Measurements from ENCODE around the gene SLC16A8.

- TF ChIP-seq CTCF (IDR thresholded peaks at IDR 0.05 in 2 of 3, conservative IDR thresholded peaks at IDR 0.05 in 1 of 3; ENCODE audit: borderline replicate concordance in 1 of 3, insufficient read depth in 1 of 3, low read depth in 2 of 3, low read length in 2 of 3) (peak in 1 of 3 experiments; percentile 22; a peak in 1 of 6 replicates), RAD21 (IDR thresholded peaks at IDR 0.05; ENCODE audit: low read depth) (no peak), POLR2A (IDR thresholded peaks at IDR 0.05; ENCODE audit: borderline replicate concordance, extremely low read depth, insufficient read depth, insufficient read length) (no peak), ZNF274 (IDR thresholded peaks at IDR 0.05; ENCODE audit: low read depth, low read length) (no peak), SP1 (IDR thresholded peaks at IDR 0.05; ENCODE audit: low read depth) (no peak), EZH2 (IDR thresholded peaks at IDR 0.05) (no peak), JUND (IDR thresholded peaks at IDR 0.05) (no peak), SIN3A (IDR thresholded peaks at IDR 0.05; ENCODE audit: low read depth) (no peak), POLR2AphosphoS5 (IDR thresholded peaks at IDR 0.05; ENCODE audit: low read depth, low read length) (no peak)
These were observed 40.4 kb upstream of the SLC16A8 start for GRCh38 chr22:38124236-38124974.

All from HCT116 (cell line).